H9 (cell line): ENCODE data around the gene RIPK4. TPM values are rescaled to one million over a fixed set of nuclear protein-coding genes. Genes with fewer than 3 reads are reported as not detected.

Experiments used
- DNase-seq: peaks from one replicate; pipeline ENCODE4 v3.0.0-alpha.2; 2017
- H2AFZ ChIP-seq: one replicate; pipeline ENCODE4 v1.6.1; 2013; ENCODE audit warnings: mild to moderate bottlenecking, low read length, control low read depth, moderate library complexity
- H2AK5ac ChIP-seq: 2 replicates; pipeline ENCODE4 v1.6.1; 2013; ENCODE audit warnings: low read length, control low read depth, mixed read lengths; ENCODE audit not compliant: insufficient read length
- H2BK120ac ChIP-seq: one replicate; pipeline ENCODE4 v1.6.1; 2013; ENCODE audit warnings: low read depth, mild to moderate bottlenecking, low read length, control low read depth, inconsistent platforms; ENCODE audit not compliant: poor library complexity, severe bottlenecking
- H2BK12ac ChIP-seq: 2 replicates; pipeline ENCODE4 v1.6.1; 2013; ENCODE audit warnings: low read length, control low read depth, mixed read lengths, low read depth; ENCODE audit not compliant: insufficient read length
- H2BK15ac ChIP-seq: 2 replicates; pipeline ENCODE4 v1.6.1; 2013; ENCODE audit warnings: low read depth, low read length, control low read depth
- H2BK20ac ChIP-seq: one replicate; pipeline ENCODE4 v1.6.1; 2013; ENCODE audit warnings: low read depth, mild to moderate bottlenecking, low read length, control low read depth, inconsistent platforms; ENCODE audit not compliant: poor library complexity, severe bottlenecking
- H2BK5ac ChIP-seq: 2 replicates; pipeline ENCODE4 v1.6.1; 2013; ENCODE audit warnings: low read length, control low read depth, mixed read lengths; ENCODE audit not compliant: insufficient read length
- H3K14ac ChIP-seq: 2 replicates; pipeline ENCODE4 v1.6.1; 2013; ENCODE audit warnings: low read length, control low read depth; ENCODE audit not compliant: insufficient read depth
- H3K18ac ChIP-seq: 2 replicates; pipeline ENCODE4 v1.6.1; 2013; ENCODE audit warnings: low read depth, mild to moderate bottlenecking, mixed read lengths, low read length, control low read depth; ENCODE audit not compliant: insufficient read length
- H3K23ac ChIP-seq: 2 replicates; pipeline ENCODE4 v1.6.1; 2013; ENCODE audit warnings: low read length, control low read depth, mixed read lengths, low read depth; ENCODE audit not compliant: insufficient read length
- H3K23me2 ChIP-seq: 2 replicates; pipeline ENCODE4 v1.6.1; 2013; ENCODE audit warnings: low read depth, mild to moderate bottlenecking, mixed read lengths, low read length, control low read depth; ENCODE audit not compliant: insufficient read length, poor library complexity, severe bottlenecking
- H3K27ac ChIP-seq: 2 replicates; pipeline ENCODE4 v1.5.1; 2013; ENCODE audit warnings: low read length, control low read depth, mixed read lengths, low read depth; ENCODE audit not compliant: insufficient read length
- H3K27me3 ChIP-seq: 2 replicates; pipeline ENCODE4 v1.6.1; 2013; ENCODE audit warnings: low read length, control low read depth, inconsistent platforms; ENCODE audit not compliant: insufficient read depth
- H3K4ac ChIP-seq: 2 replicates; pipeline ENCODE4 v1.6.1; 2013; ENCODE audit warnings: low read depth, mild to moderate bottlenecking, control low read depth, inconsistent platforms, low read length, moderate library complexity
- H3K4me1 ChIP-seq: 2 replicates; pipeline ENCODE4 v1.6.1; 2013; ENCODE audit warnings: low read length, control low read depth, inconsistent platforms; ENCODE audit not compliant: insufficient read depth
- H3K4me2 ChIP-seq: 2 replicates; pipeline ENCODE4 v1.6.1; 2013; ENCODE audit warnings: low read length, control low read depth, mixed read lengths; ENCODE audit not compliant: insufficient read length, insufficient read depth
- H3K56ac ChIP-seq: 2 replicates; pipeline ENCODE4 v1.6.1; 2013; ENCODE audit warnings: low read depth, mild to moderate bottlenecking, mixed read lengths, low read length, control low read depth; ENCODE audit not compliant: insufficient read length
- H3K79me1 ChIP-seq: 2 replicates; pipeline ENCODE4 v1.6.1; 2013; ENCODE audit warnings: low read depth, mild to moderate bottlenecking, moderate library complexity, low read length, control low read depth, inconsistent platforms; ENCODE audit not compliant: insufficient read depth, poor library complexity, severe bottlenecking
- H3K79me2 ChIP-seq: 2 replicates; pipeline ENCODE4 v1.6.1; 2013; ENCODE audit warnings: low read length, control low read depth, inconsistent platforms; ENCODE audit not compliant: insufficient read depth
- H3K9ac ChIP-seq: 2 replicates; pipeline ENCODE4 v1.6.1; 2013; ENCODE audit warnings: low read length, control low read depth, mixed read lengths; ENCODE audit not compliant: insufficient read length; ENCODE audit errors: extremely low read depth
- H3K9me3 ChIP-seq: one replicate; pipeline ENCODE4 v1.6.1; 2013; ENCODE audit warnings: low read depth, low read length, inconsistent platforms; ENCODE audit not compliant: control insufficient read depth
- H3T11ph ChIP-seq: one replicate; pipeline ENCODE4 v1.6.1; 2013; ENCODE audit warnings: mild to moderate bottlenecking, low read length, control low read depth, inconsistent platforms
- H4K20me1 ChIP-seq: one replicate; pipeline ENCODE4 v1.6.1; 2013; ENCODE audit not compliant: control insufficient read depth, insufficient read length, insufficient read depth
- H4K5ac ChIP-seq: 2 replicates; pipeline ENCODE4 v1.6.1; 2013; ENCODE audit warnings: low read depth, mild to moderate bottlenecking, mixed read lengths, low read length, control low read depth; ENCODE audit not compliant: insufficient read length
- H4K8ac ChIP-seq: replicated peaks from 2 replicates; pipeline ENCODE4 v1.6.1; 2013; ENCODE audit warnings: low read length, control low read depth, mixed read lengths, low read depth; ENCODE audit not compliant: insufficient read length
- H4K91ac ChIP-seq: 2 replicates; pipeline ENCODE4 v1.6.1; 2013; ENCODE audit warnings: low read depth, mild to moderate bottlenecking, moderate library complexity, mixed read lengths, low read length, control low read depth; ENCODE audit not compliant: insufficient read length
- H3K27ac Mint-ChIP-seq, 3 experiments: 2 replicates in 2 of 3; 3 replicates in 1 of 3; pipeline ENCODE4 v1.8.0; 2020 to 2021; ENCODE audit warnings: mixed read lengths in 3 of 3, mild to moderate bottlenecking in 1 of 3, moderate library complexity in 1 of 3
- H3K27me3 Mint-ChIP-seq: 2 replicates; pipeline ENCODE4 v1.8.0; 2021; ENCODE audit warnings: low read depth, mild to moderate bottlenecking, moderate library complexity, mixed read lengths
- H3K36me3 Mint-ChIP-seq, 3 experiments: 2 replicates in 2 of 3; 3 replicates in 1 of 3; pipeline ENCODE4 v1.8.0; 2020 to 2021; ENCODE audit warnings: low read depth in 3 of 3, mixed read lengths in 3 of 3; ENCODE audit not compliant: insufficient read depth in 1 of 3
- H3K4me1 Mint-ChIP-seq, 2 experiments: 2 replicates each; pipeline ENCODE4 v1.8.0; 2020; ENCODE audit warnings: mixed read lengths in 2 of 2
- H3K4me3 Mint-ChIP-seq, 2 experiments: 2 replicates in 1 of 2; 3 replicates in 1 of 2; pipeline ENCODE4 v1.8.0; 2020 to 2021; ENCODE audit warnings: mild to moderate bottlenecking in 2 of 2, mixed read lengths in 2 of 2, moderate library complexity in 1 of 2
- H3K9me3 Mint-ChIP-seq, 2 experiments: 2 replicates in 1 of 2; 3 replicates in 1 of 2; pipeline ENCODE4 v1.8.0; 2020; ENCODE audit warnings: mild to moderate bottlenecking in 2 of 2, mixed read lengths in 2 of 2, moderate library complexity in 1 of 2
- CTCF ChIP-seq: fragments of 200-600 bp; sonication (generic); conservative IDR thresholded peaks from 3 replicates; pipeline ENCODE4 v1.8.0; 2021; ENCODE audit warnings: antibody characterized with exemption, mild to moderate bottlenecking
- WGBS: extraction: QIAGEN DNeasy Blood & Tissue Kit; methylation state at CpG from one replicate; pipeline ENCODE4 v1.1.7; 2013; ENCODE audit warnings: missing lambda C conversion rate, low lambda C conversion rate, mixed read lengths; ENCODE audit not compliant: insufficient read length; ENCODE audit errors: extremely low coverage; 5-methylcytosine and 5-hydroxymethylcytosine counted together
- total RNA-seq: library from RNA; stranded (reverse); gene quantifications from 2 replicates; pipeline ENCODE4 v1.2.1, GENCODE V29; 2021

The RIPK4 gene
- total RNA-seq, 1 experiment from 2014 or later = 2.9 TPM

GRCh38 chr21:41771625-41771945, 4.7 kb upstream of the RIPK4 start:
- Histone ChIP-seq H3K79me1 (no peaks in the 10 kb centered on the region), H3K23ac (no peak overlapping the region), H3K4ac (no peak overlapping the region), H3K27me3 (peaks cover 37% of the 10 kb centered on the region; the same call in 1 of the 2 replicates), H2BK120ac (no peak overlapping the region), H3K79me2 (no peaks in the 10 kb centered on the region), H3K14ac (no peak overlapping the region), H2AK5ac (no peak overlapping the region), H3K4me2 (no peak overlapping the region), H3T11ph (no peak overlapping the region), H2BK12ac (no peak overlapping the region), H4K91ac (no peak overlapping the region), H3K23me2 (peaks cover 4% of the 10 kb centered on the region), H2BK5ac (no peak overlapping the region), H4K5ac (no peak overlapping the region), H3K9ac (no peak overlapping the region), H3K27ac (no peak overlapping the region), H2BK15ac (no peak overlapping the region), H2BK20ac (no peak overlapping the region), H3K56ac (no peak overlapping the region), H4K8ac (no peak overlapping the region), H4K20me1 (no peaks in the 10 kb centered on the region), H3K4me1 (0 out of 2 replicates have a peak, but pooled peaks cover 2% of the 10 kb centered on the region), H3K18ac (no peak overlapping the region), H3K9me3 (no peaks in the 10 kb centered on the region), H2AFZ (no peak overlapping the region)
- Mint-ChIP-seq H3K9me3 (peaks cover 0 to 2% of the 10 kb centered on the region in 2 experiments; a peak in 2 of 5 replicates), H3K27ac (no peak overlapping the region), H3K36me3 (no peaks in the 10 kb centered on the region), H3K27me3 (peaks cover 82% of the 10 kb centered on the region), H3K4me1 (peaks cover 35 to 53% of the 10 kb centered on the region in 2 experiments), H3K4me3 (no peak overlapping the region)
- WGBS = no CpG with 5 or more reads among the region's 7 CpGs
- DNase-seq = no peak
- no peak for TF ChIP-seq CTCF
